K562 (cell line): ENCODE measurements around the gene SMG5. TPM values are rescaled to one million over a fixed set of nuclear protein-coding genes. Genes with fewer than 3 reads are reported as not detected.

Source experiments
- FOXP4 ChIP-seq: sonication (generic); formaldehyde crosslinking; IDR thresholded peaks from 2 replicates; pipeline ENCODE4 v1.8.0; 2022; ENCODE audit warnings: mild to moderate bottlenecking, missing genetic modification reagents, borderline replicate concordance
- KDM5B ChIP-seq: fragments of 200-600 bp; sonication (generic); IDR thresholded peaks from 2 replicates; pipeline ENCODE4 v1.6.1; 2012; ENCODE audit warnings: low read depth, mild to moderate bottlenecking, moderate library complexity, low read length, control low read depth, inconsistent platforms; ENCODE audit not compliant: insufficient replicate concordance
- RBM14 ChIP-seq: fragments of 200-400 bp; formaldehyde crosslinking; IDR thresholded peaks from 2 replicates; pipeline ENCODE4 v1.6.1; 2018; ENCODE audit warnings: low read depth, mild to moderate bottlenecking, low read length, moderate library complexity, borderline replicate concordance; ENCODE audit not compliant: insufficient read depth
- ZBTB40 ChIP-seq, 2 experiments: fragments of 450-650 bp in 1 of 2; sonication (generic) in 1 of 2; formaldehyde crosslinking in 1 of 2; IDR thresholded peaks; 2 replicates each; pipeline versions ENCODE4 v1.7.1 to v1.9.0; 2016 to 2022; ENCODE audit warnings: inconsistent platforms in 1 of 2, mild to moderate bottlenecking in 1 of 2, missing genetic modification reagents in 1 of 2
- ZNF146 ChIP-seq: IDR thresholded peaks from one replicate; pipeline ENCODE4 v1.6.1; 2018; ENCODE audit warnings: missing compliant biosample characterization; ENCODE audit not compliant: unreplicated experiment
- ZNF696 ChIP-seq: fragments of 250-450 bp; sonication (Bioruptor Pico); conservative IDR thresholded peaks from 2 replicates; pipeline ENCODE4 v1.4.0; 2020; ENCODE audit warnings: mild to moderate bottlenecking, moderate library complexity
- polyA plus RNA-seq, 8 experiments: library from polyadenylated mRNA; depleted of rRNA in 4 of 8; stranded (reverse) in 5 of 8; unstranded in 3 of 8; fragments of >200 nt; fragmentation: Nextera tagmentation in 2 of 8; fragmentation: Illumina TruSeq in 1 of 8; extraction: Ambion mirVana in 2 of 8; extraction: Trizol in 1 of 8; gene quantifications; 2 replicates each; pipeline versions ENCODE4 v1.2.1 to v1.2.3, GENCODE V29; 2011 to 2014; ENCODE audit warnings: inconsistent platforms in 1 of 8, missing spikeins in 1 of 8
- total RNA-seq, 7 experiments: library from RNA; depleted of rRNA in 6 of 7; stranded (reverse); fragments of >200 nt in 6 of 7; fragmentation: Illumina TruSeq in 2 of 7; extraction: Trizol in 2 of 7; gene quantifications; 2 replicates each; pipeline versions ENCODE4 v1.2.1 to v1.2.3, GENCODE V29; 2011 to 2021; ENCODE audit warnings: low replicate concordance in 1 of 7

Gene SMG5
- total and polyA plus RNA-seq, 9 of the 15 experiments (the other 6 are each of a cell fraction or from before 2014, with no cell fraction given), result 1.4 to 85.9 (median 53.0) TPM

- no peak for TF ChIP-seq KDM5B
- no peak for TF ChIP-seq RBM14
- TF ChIP-seq ZBTB40 (IDR thresholded peaks at IDR 0.05), result no peak
- TF ChIP-seq ZBTB40 (CRISPR knock-in tag; IDR thresholded peaks at IDR 0.05), result no peak
- TF ChIP-seq FOXP4 (CRISPR knock-in tag), result no peak
- no peak for TF ChIP-seq ZNF696 (CRISPR knock-in tag)
- TF ChIP-seq ZNF146, result no peak
- TF ChIP-seq, all 486 proteins: peak for 0
These were observed 1.5 kb upstream of the SMG5 start, which contains the start of gene TMEM79 (continued) for GRCh38 chr1:156284112-156284511.
